HG03280 (cell line): ENCODE data around the gene TMPRSS7.
"Not testable (repeated sequence)": the region's sequence is repeated elsewhere in the genome, so short reads cannot be mapped to it uniquely, and the experiment has no call there.

Experiments used
- ATAC-seq: cut with Tn5 transposase; IDR thresholded peaks from one replicate; pipeline ENCODE4 v1.9.1; 2021; ENCODE audit warnings: mild to moderate bottlenecking, moderate library complexity; ENCODE audit not compliant: unreplicated experiment

Gene TMPRSS7

DNA sequence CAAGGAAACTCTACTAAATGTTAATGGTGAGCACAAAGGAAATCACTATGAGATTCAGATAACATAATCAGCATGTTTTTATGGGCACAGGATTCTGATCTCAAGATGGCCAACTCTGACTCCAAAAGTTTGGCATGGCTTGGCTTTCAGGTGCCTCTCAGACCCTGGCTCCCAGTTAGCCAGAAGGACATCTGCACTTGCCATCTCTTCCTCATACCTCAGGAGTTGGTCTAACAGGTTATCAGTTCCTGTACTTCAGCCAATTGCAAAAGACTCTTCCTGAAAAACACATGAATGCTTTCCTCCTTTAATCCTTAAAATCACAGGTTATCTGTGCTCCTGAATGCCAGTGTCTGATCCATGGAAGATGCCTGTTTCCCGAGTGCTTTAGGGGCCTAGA, 25.0 kb downstream of the TMPRSS7 start:
- no peak for ATAC-seq

DNA sequence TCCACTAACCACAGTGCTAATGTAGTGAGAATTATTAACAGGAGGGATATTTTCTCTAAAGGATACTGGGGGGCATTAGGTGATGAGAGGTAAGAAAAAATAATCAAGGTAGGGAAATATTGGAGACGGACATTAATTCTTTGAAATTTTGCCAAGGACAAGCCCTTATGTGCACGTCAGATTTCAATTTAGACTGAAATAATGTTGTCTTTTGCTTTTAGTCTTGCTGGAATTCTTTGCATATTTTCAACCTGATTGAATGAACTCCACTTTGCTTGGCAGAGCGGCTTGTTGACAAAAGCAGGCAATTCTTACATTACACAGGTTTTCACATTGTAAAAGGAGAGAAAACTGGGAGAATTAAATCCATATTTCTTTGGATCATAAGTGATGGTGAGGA, 26.6 kb downstream of the TMPRSS7 start:
- ATAC-seq: no peak

DNA sequence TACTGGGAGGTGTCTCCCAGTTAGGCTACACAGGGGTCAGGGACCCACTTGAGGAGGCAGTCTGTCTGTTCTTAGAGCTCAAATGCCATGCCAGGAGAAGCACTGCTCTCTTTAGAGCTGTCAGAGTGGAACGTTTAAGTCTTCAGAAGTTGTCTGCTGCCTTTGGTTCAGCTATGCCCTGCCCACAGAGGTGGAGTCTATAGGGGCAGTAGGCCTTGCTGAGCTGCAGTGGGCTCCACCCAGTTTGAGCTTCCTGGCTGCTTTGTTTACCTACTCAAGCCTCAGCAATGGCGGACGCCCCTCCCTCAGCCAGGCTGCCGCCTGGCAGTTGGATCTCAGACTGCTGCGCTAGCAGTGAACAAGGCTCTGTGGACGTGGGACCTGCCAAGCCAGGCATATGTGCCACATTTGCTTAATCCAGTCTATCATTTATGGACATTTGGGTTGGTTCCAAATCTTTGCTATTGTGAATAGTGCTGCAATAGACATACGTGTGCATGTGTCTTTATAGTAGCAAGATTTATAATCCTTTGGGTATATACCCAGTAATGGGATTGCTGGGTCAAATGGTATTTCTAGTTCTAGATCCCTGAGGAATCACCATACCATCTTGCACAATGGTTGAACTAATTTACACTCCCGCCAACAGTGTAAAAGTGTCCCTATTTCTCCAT, 38.0 kb downstream of the TMPRSS7 start:
- ATAC-seq: not testable (repeated sequence)

DNA sequence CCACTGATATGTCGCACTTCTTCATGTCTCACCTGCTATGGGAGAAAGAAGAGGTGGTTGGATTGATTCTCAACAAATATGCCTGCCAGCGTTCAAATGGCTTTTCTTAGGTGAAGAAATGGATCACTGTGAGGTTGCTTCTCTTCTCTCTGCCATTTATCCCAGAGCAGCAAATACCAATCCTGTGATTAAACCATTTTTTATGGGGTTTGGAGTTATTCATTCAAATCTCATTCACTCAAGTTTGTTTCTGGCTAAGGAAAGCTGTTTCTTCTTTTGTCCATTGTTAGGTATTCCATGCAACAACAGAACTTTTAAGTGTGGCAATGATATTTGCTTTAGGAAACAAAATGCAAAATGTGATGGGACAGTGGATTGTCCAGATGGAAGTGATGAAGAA, 39.5 kb downstream of the TMPRSS7 start:
- no peak for ATAC-seq

DNA sequence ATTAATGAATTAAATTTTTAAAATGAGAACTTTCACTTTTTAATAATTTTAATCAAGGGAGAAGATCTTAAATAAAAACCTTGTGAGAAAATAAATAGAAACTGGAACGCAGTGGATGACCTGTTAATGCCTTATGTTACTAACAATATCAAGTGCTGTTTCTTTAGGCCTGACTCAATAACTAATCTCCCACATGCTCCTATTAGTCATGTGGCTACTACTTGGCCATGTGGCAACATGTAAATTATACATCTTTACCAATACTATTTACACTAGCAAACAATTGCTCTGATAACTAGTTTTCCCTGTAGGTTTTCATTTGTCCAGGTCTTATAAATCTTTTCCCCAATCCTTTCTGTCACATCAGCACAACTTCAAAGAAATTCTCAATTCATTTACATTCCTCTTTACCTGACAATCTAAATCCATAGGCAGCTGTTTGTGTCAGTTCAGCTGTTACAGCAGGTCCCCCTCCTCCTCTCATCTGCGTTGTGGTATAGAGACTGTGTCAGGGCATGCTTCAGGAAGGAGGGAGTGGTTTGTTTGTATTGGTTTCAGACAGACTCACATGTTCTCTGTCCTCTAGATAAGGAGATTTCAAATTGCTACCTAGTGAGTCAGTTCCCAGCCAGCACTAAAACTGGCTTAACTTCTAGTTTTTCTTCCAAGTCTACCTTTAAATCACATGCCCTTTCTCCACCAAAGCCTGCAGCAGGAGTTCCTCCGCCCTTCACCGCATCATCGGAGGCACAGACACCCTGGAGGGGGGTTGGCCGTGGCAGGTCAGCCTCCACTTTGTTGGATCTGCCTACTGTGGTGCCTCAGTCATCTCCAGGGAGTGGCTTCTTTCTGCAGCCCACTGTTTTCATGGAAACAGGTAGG, 40.3 kb downstream of the TMPRSS7 start:
- peak; percentile 87 for ATAC-seq

DNA sequence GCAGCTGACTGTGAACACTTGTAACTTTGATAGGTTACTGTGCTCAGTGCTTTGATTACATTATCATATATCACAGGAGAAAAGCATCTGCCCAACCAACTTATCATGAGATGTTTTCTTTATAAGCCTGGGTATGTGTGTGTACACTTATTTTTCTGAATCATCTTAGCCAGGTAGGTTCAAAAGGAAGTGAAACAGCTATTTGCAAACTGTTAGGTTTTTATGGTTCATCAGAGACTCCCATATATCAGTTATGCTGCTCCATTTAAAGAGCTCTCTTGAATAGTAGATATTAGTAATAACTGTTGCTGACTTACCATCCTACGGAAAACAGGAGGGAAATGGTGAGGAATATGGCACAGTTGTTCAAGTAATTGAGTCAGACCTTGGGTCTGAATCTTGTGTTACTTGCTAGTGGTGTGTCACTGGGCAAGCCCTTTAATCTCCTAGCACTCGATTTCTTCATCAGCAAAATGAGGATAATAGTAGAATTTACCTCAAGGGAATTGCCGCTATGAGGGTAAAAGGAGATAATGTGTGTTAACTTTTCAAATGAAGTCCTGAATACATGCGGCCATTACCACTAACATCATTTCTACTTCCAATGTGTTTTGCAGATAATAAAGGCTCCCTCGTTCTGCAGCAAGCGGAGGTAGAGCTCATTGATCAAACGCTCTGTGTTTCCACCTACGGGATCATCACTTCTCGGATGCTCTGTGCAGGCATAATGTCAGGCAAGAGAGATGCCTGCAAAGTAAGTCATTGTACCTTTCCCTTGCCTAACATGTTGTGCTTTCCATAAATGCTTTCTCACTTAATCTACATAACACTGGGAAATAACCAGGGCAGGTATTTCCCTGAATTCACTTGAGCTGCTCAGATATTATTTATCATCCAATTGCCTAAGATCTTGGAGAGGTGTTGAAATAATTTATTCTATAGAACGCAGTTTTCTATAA, 43.9 kb downstream of the TMPRSS7 start:
- ATAC-seq: no peak

DNA sequence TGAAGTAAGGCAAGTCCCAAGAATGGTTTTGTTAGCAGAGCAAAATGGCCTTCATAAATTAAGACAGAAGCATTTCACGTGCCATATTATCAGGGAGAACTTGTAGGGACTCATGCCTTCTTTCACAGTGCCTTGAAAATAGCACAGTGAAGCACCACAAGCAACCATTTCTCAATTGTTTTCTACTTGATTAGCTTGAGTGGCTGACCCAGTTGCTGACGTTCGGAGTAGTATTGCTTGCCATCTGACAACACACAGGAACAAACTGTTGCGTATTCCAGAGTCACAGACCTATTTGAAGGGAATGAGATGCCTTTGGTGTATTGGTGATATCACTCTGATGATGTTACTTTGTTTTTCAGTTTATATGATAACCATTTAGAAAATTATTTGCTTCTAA, 48.7 kb downstream of the TMPRSS7 start:
- ATAC-seq: no peak

DNA sequence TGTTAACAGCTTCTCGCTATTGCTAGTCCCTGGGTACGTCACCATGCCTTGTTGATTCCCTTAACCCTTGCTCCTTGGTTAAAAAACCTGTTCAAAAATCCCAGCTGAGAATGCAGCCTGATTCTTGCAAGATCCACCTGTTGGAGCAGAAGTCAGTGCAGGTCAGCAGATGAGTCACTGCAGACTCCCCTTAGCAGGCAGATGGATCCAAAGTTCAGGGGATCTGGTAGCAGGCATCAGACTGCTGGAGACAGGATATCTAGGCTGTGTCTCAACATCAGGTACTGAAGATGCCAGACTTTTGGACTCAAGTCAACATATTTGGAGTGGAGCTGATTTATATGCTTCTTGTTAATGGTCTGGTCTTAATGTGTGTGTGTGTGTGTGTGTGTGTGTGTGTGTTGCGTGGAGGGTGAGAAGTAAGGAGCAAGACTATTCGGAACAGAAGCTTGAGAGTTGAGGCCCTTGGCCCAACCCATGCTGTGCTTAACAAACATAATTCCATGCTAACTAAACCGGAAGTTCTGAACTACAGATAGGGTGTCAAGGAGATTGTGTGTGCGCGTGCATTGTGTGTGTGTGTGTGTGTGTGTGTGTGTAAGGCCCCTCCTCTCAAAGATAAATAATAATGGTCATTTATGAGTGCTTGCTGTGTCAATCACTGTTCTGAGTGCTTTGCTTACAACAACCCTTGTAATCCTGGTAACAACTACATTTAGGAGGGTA, 50.6 kb downstream of the TMPRSS7 start:
- no peak for ATAC-seq

DNA sequence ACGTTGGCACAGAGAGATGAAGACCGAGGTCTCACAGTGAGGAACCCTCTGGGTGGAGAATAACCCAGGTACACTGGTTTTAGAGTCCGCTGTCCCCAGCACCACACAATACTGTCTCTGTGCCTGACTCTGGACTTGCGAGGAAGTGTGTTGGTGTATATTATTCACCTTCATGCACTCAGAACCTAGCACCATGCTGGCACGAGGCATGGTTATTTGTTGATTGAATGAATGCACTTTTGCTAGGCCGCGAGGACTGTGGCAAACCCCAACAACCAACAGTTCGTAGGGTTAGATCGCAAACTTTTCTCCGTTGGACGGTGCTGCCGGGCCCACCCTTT, 51.2 kb downstream of the TMPRSS7 start:
- ATAC-seq: no peak

DNA sequence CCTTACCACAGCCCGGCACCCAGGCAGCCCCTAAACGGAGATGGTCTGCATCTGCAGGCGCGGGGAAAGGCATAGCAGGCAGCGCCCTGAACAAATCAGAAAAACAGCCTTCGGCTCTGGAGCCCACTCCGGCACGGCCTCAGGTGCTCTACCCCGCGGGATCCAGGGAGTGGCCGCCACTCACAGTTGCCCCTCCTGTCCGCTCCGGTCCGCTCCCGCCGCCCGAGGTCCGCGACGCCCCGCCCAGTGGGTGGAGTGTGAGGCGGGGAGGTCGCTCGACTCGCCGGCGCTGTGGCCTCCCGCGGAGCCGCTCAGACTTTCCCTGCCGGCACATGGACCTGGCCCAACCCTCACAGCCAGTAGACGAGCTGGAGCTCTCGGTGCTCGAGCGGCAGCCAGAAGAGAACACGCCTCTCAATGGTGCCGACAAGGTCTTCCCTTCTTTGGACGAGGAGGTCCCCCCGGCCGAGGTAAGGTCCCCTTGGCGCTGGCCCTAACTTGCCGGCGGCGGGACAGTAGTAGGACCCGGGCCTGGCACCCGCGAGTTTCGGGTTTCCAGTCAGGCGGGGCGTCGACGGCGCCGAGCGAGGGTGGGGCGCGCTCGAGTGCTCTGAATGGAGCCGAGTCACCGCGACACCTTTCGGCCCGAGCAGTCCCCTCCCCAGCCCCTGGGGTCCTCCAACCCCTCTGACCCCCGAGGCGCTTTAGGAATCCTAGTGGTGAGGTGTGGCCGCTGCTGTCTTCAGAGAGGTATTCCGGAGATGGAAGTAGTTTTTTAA, 51.7 kb downstream of the TMPRSS7 start, which contains the start of gene C3orf52:
Gene C3orf52 (plus strand): TSS at position 314 of the 779 bp plus-strand sequence. CDS start 19 bp downstream, at position 333.
- peak; percentile 82 for ATAC-seq

DNA sequence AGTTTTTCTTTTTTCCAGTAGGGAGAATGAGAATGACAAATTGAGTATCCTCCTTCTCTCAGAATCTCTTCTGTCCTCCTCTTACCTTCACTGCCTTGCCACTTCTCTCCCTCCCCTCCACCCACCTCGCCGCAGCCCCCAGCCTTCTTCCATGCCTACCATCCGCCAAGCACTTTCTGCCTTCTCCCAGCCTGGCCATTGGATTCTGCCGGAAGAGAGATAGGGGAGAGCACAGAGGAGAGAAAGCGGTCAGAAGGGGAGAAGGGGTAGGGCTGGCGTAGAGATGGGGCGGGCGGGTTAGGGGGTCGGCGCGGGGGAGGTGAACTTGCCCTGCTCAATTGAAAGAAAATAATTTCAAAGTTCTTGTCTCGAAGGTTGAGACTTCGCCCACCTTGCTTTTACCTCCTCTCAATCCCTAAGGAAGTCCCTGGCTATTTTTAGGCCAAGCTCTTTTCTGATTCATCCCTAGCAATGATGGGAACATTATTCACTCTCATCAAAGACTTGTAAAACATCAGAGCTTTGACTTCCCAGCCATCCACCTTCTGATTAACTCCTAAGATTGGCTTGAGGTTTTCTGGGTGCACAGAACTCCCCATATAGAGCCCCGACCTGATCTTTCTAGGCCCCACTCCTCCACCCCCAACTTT, 52.5 kb downstream of the TMPRSS7 start:
- no peak for ATAC-seq

DNA sequence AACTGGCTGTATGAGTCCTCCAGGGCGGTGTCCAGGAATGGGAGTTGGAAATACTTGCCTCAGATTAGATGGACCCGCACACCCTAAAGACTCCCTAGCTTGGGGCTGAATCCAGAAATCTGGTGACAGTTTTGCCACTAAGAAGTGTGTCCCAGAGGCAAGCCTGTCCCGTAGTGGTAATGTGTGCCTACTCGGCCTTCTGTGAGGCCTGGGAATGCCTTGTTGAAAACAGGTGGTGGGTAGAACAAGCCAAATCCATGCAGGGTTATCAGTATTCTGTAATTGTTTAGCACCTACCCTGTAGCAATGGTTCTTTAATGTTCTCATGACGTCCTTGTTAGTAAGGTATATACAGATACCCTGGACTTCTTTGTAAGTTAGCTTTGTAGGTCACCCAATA, 53.2 kb downstream of the TMPRSS7 start:
- no peak for ATAC-seq

DNA sequence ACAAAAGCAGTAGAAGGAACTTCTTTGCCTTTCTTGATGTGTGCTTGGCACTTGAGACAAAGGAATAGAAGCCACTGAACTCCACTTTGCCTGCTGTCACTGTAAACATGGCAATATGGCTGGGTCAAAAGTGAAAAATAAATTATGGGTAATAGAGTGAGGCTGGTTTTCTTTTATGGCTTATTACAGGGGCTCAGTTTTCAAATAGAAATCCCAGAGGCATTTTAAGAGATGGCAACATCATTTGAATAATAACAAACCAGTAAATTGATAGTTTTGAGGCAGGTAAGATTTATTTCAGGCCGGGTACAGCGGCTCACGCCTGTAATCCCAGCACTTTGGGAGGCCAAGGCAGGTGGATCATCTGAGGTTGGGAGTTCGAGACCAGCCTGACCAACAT, 54.4 kb downstream of the TMPRSS7 start:
- ATAC-seq: no peak

DNA sequence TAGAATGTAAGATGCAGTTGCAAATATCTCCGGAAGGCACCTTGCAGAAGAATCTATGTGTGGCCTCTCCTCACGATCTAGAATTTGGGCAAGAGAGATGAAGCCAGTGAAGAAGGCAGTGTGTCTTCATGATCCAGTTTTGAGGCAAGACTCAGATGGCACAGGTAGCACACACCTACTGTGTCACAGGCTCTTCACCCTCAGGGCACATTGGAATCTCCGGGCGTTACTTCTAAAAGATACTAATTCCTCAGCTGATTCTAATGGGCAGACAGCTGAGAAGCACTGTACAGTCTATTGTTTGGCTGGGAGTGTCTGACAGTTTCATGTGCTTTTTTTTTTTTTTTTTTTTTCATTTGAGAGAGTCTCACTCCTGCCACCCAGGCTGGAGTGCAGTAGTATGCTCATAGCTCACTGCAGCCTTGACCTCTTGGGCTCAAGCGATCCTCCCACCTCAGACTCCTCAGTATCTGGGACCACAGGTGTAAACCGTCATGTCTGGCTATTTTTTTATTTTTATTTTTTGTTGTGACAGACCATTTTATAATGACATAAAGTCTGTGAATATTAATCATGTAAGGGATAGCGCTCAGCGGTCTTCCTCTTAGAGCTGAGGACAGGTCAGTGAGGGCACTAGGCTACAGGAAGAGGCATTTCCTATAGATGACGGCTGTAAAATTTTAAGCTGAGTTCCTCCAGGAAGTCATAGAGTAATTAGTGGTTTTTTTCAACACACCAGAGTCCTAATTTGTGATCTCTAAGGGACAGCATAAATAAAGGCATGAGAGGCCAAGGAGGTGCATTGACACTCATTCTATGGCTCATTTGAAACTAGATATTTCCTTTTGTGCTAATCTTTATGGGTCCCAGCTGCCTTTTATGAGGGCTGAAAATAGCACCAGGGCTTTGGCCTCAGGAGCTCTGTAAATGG, 55.7 kb downstream of the TMPRSS7 start:
- ATAC-seq: no peak

DNA sequence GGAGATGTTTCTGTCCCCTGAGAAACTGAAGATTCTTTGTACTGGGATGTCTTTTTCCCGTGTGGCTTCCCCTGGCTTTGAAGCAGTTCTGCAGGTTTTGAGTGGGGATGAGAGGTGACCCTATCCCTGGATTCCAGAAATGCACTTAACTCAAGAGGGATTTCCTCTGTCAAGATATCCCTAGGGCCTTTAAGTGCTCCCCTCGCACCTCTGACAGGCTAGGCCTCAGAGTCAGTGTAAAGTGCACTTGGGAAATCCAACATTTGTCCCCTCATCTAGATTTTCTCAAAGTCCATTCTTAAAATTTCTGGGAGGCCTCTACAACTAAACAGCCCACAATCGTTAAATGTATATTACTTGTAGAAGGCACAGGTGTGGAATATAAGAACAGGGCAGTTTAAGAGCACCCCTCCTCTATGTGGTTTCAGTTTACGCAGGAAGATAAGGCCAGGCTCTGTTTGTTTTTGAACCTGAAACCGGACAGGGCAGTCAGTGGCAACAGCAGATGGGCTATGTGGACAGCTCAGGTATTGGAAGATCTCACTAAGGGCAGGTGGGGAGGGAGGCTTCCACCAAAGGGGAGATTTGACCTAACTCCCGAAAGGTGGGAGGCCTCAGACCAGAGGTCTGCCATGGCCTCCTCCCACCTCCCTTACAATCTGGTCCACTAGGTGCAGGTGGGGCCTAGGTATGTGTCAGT, 56.5 kb downstream of the TMPRSS7 start:
- ATAC-seq: no peak

DNA sequence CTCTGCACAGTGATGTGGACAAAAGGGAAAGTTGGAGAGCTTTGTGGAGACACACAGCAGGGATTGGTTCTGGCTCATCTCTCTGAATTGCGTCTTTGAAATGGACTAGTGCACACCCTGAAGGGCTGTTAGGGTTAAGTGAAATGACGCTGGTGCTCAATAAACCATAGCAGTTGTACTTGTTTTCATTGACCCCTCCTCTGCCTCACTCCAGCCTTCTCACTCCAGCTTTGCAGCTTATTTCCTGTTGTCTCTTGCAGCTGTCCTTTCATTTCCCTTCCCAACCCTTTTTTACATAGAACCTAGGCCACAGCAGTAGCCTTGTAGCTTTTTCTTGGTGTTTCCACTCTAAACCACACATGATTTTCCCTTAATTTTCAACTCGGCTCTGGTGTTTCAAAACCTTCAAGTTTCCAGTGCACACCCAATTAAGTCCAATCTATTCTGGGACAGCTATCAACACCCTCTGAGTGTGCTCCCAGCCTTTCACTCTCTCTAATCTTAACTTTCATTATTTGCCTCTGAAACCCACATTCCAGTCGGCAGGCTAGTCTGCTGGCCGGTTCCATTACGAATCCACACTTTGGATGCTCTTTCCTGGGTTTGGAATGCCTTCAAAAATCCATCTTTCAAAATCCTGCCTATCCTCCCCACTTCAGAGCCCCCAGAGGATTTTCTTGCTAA, 58.1 kb downstream of the TMPRSS7 start:
- ATAC-seq: no peak

DNA sequence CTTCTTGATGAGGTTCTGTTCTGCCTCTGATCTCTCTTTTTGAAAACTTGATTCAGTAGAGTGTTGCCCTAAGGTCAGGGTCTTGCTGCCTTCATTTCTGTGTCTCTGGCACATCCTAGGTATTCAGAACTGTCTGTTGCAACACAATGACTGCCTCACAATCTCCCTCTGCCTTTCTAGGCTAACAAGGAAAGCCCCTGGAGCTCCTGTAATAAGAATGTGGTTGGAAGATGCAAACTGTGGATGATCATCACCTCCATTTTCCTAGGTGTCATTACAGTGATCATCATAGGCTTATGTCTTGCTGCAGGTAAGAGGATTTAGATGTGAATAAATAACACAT, 58.6 kb downstream of the TMPRSS7 start:
- ATAC-seq: no peak
